Osteocyte (in vitro differentiated cells): ENCODE measurements around the gene MEIS1. TPM values are rescaled to one million over a fixed set of nuclear protein-coding genes. Genes with fewer than 3 reads are reported as not detected.

Experiments
- DNase-seq: peaks from one replicate; pipeline ENCODE4 v3.0.0; 2021; ENCODE audit warnings: mixed read lengths; ENCODE audit not compliant: unreplicated experiment; ENCODE audit errors: extremely low spot score
- H3K27ac Mint-ChIP-seq: one replicate; pipeline ENCODE4 v1.8.0; 2021; ENCODE audit warnings: mild to moderate bottlenecking, mixed read lengths; ENCODE audit not compliant: unreplicated experiment
- H3K27me3 Mint-ChIP-seq: one replicate; pipeline ENCODE4 v1.8.0; 2021; ENCODE audit warnings: mixed read lengths; ENCODE audit not compliant: unreplicated experiment
- H3K36me3 Mint-ChIP-seq: one replicate; pipeline ENCODE4 v1.8.0; 2021; ENCODE audit warnings: mixed read lengths; ENCODE audit not compliant: unreplicated experiment
- H3K4me1 Mint-ChIP-seq: one replicate; pipeline ENCODE4 v1.8.0; 2021; ENCODE audit warnings: mixed read lengths; ENCODE audit not compliant: unreplicated experiment
- H3K4me3 Mint-ChIP-seq: one replicate; pipeline ENCODE4 v1.8.0; 2021; ENCODE audit warnings: mild to moderate bottlenecking, moderate library complexity, mixed read lengths; ENCODE audit not compliant: unreplicated experiment
- H3K9me3 Mint-ChIP-seq: one replicate; pipeline ENCODE4 v1.8.0; 2021; ENCODE audit warnings: mixed read lengths; ENCODE audit not compliant: unreplicated experiment
- CTCF ChIP-seq: fragments of 200-600 bp; sonication (generic); IDR thresholded peaks from 2 replicates; pipeline ENCODE4 v1.5.0; 2021; ENCODE audit warnings: antibody characterized with exemption, mild to moderate bottlenecking, moderate library complexity
- total RNA-seq: library from RNA; stranded (reverse); gene quantifications from 2 replicates; pipeline ENCODE4 v1.2.1, GENCODE V29; 2021

The MEIS1 gene
- total RNA-seq, 1 donor from 2014 or later = 0.86 TPM

GRCh38 chr2:66601624-66602023 lies 166.7 kb downstream of the MEIS1 start:
- Mint-ChIP-seq H3K27me3 (peaks cover 35% of the 10 kb centered on the region), H3K4me3 (no peak overlapping the region), H3K27ac (no peak overlapping the region), H3K36me3 (no peaks in the 10 kb centered on the region), H3K4me1 (no peaks in the 10 kb centered on the region), H3K9me3 (peaks cover 3% of the 10 kb centered on the region)
- DNase-seq = no peak
- TF ChIP-seq CTCF = no peak

- no peak for DNase-seq
- H3K27ac Mint-ChIP-seq = no peak overlapping the region
- H3K4me3 Mint-ChIP-seq = no peak overlapping the region
- peaks cover 35% of the 10 kb centered on the region for H3K27me3 Mint-ChIP-seq
- no peaks in the 10 kb centered on the region for H3K4me1 Mint-ChIP-seq
- TF ChIP-seq CTCF = no peak
- no peaks in the 10 kb centered on the region for H3K36me3 Mint-ChIP-seq
- peaks cover 3% of the 10 kb centered on the region for H3K9me3 Mint-ChIP-seq
These were observed 167.4 kb downstream of the MEIS1 start for GRCh38 chr2:66602341-66602740.

- TF ChIP-seq CTCF = no peak
- Mint-ChIP-seq H3K9me3 (peaks cover 3% of the 10 kb centered on the region), H3K36me3 (no peaks in the 10 kb centered on the region), H3K4me1 (no peaks in the 10 kb centered on the region), H3K4me3 (no peak overlapping the region), H3K27ac (no peak overlapping the region), H3K27me3 (peaks cover 23% of the 10 kb centered on the region)
- no peak for DNase-seq
These were observed 169.4 kb downstream of the MEIS1 start for GRCh38 chr2:66604326-66604725.

GRCh38 chr2:66604976-66605375 lies 170.1 kb downstream of the MEIS1 start:
- no peak for DNase-seq
- TF ChIP-seq CTCF = no peak
- Mint-ChIP-seq H3K36me3 (no peaks in the 10 kb centered on the region), H3K9me3 (peaks cover 3% of the 10 kb centered on the region), H3K4me1 (no peaks in the 10 kb centered on the region), H3K4me3 (no peak overlapping the region), H3K27me3 (peaks cover 18% of the 10 kb centered on the region), H3K27ac (no peak overlapping the region)

GRCh38 chr2:66607152-66607551 lies 172.2 kb downstream of the MEIS1 start:
- Mint-ChIP-seq H3K4me3 (no peak overlapping the region), H3K27ac (no peak overlapping the region), H3K27me3 (peaks cover 12% of the 10 kb centered on the region), H3K36me3 (no peaks in the 10 kb centered on the region), H3K4me1 (no peaks in the 10 kb centered on the region), H3K9me3 (peaks cover 11% of the 10 kb centered on the region)
- TF ChIP-seq CTCF = no peak
- no peak for DNase-seq
